Measurements from ENCODE around the gene PIK3R2.

DNA sequence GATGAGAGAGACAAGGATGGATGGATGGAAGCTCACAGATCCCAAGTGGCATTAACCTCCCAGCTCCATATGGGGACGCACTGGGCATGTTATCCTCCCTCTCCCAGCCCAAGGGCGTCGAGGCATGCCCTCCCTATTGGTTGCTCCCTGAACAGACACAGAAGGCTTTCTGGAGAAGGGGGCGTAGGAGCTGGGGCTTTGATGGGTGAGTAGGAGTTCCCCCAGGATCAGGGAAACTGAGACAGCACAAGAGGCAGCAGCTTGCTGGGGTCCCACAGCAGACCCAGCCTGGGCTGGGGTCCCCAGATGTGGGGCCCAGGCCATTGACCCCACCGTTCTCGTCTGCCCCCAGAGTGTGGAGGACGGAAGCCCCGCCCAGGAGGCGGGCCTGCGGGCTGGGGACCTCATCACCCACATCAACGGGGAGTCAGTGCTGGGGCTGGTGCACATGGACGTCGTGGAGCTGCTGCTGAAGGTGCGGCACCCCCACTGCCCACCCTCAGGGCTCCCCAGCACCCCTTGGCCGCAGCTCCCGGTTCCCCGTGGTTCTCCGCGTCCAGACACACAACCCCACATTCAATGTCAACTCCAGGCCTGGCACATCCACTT lies 7.5 kb upstream of the PIK3R2 start:
- TF ChIP-seq, protein P1, sequence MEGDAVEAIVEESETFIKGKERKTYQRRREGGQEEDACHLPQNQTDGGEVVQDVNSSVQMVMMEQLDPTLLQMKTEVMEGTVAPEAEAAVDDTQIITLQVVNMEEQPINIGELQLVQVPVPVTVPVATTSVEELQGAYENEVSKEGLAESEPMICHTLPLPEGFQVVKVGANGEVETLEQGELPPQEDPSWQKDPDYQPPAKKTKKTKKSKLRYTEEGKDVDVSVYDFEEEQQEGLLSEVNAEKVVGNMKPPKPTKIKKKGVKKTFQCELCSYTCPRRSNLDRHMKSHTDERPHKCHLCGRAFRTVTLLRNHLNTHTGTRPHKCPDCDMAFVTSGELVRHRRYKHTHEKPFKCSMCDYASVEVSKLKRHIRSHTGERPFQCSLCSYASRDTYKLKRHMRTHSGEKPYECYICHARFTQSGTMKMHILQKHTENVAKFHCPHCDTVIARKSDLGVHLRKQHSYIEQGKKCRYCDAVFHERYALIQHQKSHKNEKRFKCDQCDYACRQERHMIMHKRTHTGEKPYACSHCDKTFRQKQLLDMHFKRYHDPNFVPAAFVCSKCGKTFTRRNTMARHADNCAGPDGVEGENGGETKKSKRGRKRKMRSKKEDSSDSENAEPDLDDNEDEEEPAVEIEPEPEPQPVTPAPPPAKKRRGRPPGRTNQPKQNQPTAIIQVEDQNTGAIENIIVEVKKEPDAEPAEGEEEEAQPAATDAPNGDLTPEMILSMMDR (conservative IDR thresholded peaks at IDR 0.05; ENCODE audit: low read depth in 2 of 2) = no peak
- TF ChIP-seq EZH2phosphoT487 (IDR thresholded peaks at IDR 0.05; ENCODE audit: unreplicated experiment) = no peak
- TF ChIP-seq REST (IDR thresholded peaks at IDR 0.05; ENCODE audit: unreplicated experiment) = no peak
- no peak for TF ChIP-seq NANOG (IDR thresholded peaks at IDR 0.05; ENCODE audit: borderline replicate concordance)
- no peak for TF ChIP-seq ZNF114 (CRISPR knock-in tag; IDR thresholded peaks at IDR 0.05)
- no peak for TF ChIP-seq EZH2 (IDR thresholded peaks at IDR 0.05; ENCODE audit: low read depth, unreplicated experiment)
- no peak for TF ChIP-seq STAT1 (IDR thresholded peaks at IDR 0.05; ENCODE audit: unreplicated experiment)
- TF ChIP-seq POLR2AphosphoS5 (IDR thresholded peaks at IDR 0.05; ENCODE audit: low read depth) = no peak
- no peak for TF ChIP-seq JUNB (IDR thresholded peaks at IDR 0.05; ENCODE audit: unreplicated experiment)
- TF ChIP-seq CREB1 (CRISPR knock-in tag; IDR thresholded peaks at IDR 0.05; ENCODE audit: low read depth) = no peak
- TF ChIP-seq, protein P2, sequence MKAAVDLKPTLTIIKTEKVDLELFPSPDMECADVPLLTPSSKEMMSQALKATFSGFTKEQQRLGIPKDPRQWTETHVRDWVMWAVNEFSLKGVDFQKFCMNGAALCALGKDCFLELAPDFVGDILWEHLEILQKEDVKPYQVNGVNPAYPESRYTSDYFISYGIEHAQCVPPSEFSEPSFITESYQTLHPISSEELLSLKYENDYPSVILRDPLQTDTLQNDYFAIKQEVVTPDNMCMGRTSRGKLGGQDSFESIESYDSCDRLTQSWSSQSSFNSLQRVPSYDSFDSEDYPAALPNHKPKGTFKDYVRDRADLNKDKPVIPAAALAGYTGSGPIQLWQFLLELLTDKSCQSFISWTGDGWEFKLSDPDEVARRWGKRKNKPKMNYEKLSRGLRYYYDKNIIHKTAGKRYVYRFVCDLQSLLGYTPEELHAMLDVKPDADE (IDR thresholded peaks at IDR 0.05) = no peak
- TF ChIP-seq, protein P3, sequence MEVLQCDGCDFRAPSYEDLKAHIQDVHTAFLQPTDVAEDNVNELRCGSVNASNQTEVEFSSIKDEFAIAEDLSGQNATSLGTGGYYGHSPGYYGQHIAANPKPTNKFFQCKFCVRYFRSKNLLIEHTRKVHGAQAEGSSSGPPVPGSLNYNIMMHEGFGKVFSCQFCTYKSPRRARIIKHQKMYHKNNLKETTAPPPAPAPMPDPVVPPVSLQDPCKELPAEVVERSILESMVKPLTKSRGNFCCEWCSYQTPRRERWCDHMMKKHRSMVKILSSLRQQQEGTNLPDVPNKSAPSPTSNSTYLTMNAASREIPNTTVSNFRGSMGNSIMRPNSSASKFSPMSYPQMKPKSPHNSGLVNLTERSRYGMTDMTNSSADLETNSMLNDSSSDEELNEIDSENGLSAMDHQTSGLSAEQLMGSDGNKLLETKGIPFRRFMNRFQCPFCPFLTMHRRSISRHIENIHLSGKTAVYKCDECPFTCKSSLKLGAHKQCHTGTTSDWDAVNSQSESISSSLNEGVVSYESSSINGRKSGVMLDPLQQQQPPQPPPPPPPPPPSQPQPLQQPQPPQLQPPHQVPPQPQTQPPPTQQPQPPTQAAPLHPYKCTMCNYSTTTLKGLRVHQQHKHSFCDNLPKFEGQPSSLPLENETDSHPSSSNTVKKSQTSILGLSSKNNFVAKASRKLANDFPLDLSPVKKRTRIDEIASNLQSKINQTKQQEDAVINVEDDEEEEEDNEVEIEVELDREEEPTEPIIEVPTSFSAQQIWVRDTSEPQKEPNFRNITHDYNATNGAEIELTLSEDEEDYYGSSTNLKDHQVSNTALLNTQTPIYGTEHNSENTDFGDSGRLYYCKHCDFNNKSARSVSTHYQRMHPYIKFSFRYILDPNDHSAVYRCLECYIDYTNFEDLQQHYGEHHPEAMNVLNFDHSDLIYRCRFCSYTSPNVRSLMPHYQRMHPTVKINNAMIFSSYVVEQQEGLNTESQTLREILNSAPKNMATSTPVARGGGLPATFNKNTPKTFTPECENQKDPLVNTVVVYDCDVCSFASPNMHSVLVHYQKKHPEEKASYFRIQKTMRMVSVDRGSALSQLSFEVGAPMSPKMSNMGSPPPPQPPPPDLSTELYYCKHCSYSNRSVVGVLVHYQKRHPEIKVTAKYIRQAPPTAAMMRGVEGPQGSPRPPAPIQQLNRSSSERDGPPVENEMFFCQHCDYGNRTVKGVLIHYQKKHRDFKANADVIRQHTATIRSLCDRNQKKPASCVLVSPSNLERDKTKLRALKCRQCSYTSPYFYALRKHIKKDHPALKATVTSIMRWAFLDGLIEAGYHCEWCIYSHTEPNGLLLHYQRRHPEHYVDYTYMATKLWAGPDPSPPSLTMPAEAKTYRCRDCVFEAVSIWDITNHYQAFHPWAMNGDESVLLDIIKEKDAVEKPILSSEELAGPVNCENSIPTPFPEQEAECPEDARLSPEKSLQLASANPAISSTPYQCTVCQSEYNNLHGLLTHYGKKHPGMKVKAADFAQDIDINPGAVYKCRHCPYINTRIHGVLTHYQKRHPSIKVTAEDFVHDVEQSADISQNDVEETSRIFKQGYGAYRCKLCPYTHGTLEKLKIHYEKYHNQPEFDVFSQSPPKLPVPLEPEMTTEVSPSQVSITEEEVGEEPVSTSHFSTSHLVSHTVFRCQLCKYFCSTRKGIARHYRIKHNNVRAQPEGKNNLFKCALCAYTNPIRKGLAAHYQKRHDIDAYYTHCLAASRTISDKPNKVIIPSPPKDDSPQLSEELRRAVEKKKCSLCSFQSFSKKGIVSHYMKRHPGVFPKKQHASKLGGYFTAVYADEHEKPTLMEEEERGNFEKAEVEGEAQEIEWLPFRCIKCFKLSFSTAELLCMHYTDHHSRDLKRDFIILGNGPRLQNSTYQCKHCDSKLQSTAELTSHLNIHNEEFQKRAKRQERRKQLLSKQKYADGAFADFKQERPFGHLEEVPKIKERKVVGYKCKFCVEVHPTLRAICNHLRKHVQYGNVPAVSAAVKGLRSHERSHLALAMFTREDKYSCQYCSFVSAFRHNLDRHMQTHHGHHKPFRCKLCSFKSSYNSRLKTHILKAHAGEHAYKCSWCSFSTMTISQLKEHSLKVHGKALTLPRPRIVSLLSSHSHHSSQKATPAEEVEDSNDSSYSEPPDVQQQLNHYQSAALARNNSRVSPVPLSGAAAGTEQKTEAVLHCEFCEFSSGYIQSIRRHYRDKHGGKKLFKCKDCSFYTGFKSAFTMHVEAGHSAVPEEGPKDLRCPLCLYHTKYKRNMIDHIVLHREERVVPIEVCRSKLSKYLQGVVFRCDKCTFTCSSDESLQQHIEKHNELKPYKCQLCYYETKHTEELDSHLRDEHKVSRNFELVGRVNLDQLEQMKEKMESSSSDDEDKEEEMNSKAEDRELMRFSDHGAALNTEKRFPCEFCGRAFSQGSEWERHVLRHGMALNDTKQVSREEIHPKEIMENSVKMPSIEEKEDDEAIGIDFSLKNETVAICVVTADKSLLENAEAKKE (CRISPR knock-in tag; IDR thresholded peaks at IDR 0.05) = no peak
- no peak for TF ChIP-seq ZNF331 (CRISPR knock-in tag; IDR thresholded peaks at IDR 0.05; ENCODE audit: low read depth)

Measured in GM23338 (cell line).